SK-N-SH (cell line): ENCODE measurements around the gene TCP11L1. TPM values are rescaled to one million over a fixed set of nuclear protein-coding genes. Genes with fewer than 3 reads are reported as not detected.
A peak's percentile ranks its signal among the peaks of the same experiment; 100 is the strongest.

Experiments
- CTCF ChIA-PET: fragments of 300-600, 350-600 bp; formaldehyde crosslinking; extraction: SDS; loops from one replicate; lab custom pipeline; 2021; lab: Yijun Ruan, JAX
- POLR2A ChIA-PET: fragments of 350-600 bp; sonication (Branson Sonifier 250); formaldehyde crosslinking; extraction: SDS; loops from one replicate; lab custom pipeline; 2020; ENCODE audit warnings: antibody characterized with exemption, inconsistent platforms; lab: Yijun Ruan, JAX
- DNase-seq: peaks from one replicate; pipeline ENCODE4 v3.0.0; 2012
- H2AFZ ChIP-seq: fragments of 200-600 bp; sonication (generic); 2 replicates; pipeline ENCODE4 v1.8.1; 2016; ENCODE audit warnings: antibody characterized with exemption, mild to moderate bottlenecking, low read depth
- H3F3A ChIP-seq: fragments of 200-600 bp; sonication (generic); replicated peaks from 2 replicates; pipeline ENCODE3; 2016; ENCODE audit warnings: antibody characterized with exemption, mild to moderate bottlenecking; ENCODE audit not compliant: insufficient read depth
- H3K27ac ChIP-seq, 2 experiments: fragments of 200-500 bp in 1 of 2; fragments of 200-600 bp in 1 of 2; sonication (Bioruptor generic) in 1 of 2; sonication (generic), shearing (Covaris generic) in 1 of 2; 2 replicates each; pipeline versions ENCODE4 v1.5.1 to v1.6.1; 2014 to 2016; ENCODE audit warnings: low read depth in 2 of 2, inconsistent platforms in 1 of 2, low read length in 1 of 2, mild to moderate bottlenecking in 1 of 2, mixed read lengths in 1 of 2
- H3K27me3 ChIP-seq: fragments of 200-600 bp; sonication (generic), shearing (Covaris generic); 2 replicates; pipeline ENCODE4 v1.6.1; 2016; ENCODE audit warnings: mixed run types; ENCODE audit not compliant: insufficient read depth
- H3K36me3 ChIP-seq, 2 experiments: fragments of 200-500 bp in 1 of 2; fragments of 200-600 bp in 1 of 2; sonication (Bioruptor generic) in 1 of 2; sonication (generic) in 1 of 2; replicated peaks in 1 of 2; 2 replicates each; pipeline versions ENCODE3 to v1.5.1; 2014 to 2016; ENCODE audit warnings: low read length in 1 of 2, mild to moderate bottlenecking in 1 of 2; ENCODE audit not compliant: insufficient read depth in 2 of 2, control insufficient read depth in 1 of 2
- H3K4me1 ChIP-seq, 2 experiments: fragments of 200-500 bp in 1 of 2; fragments of 200-600 bp in 1 of 2; sonication (Bioruptor generic) in 1 of 2; sonication (generic), shearing (Covaris generic) in 1 of 2; 2 replicates each; pipeline versions ENCODE4 v1.5.1 to v1.6.1; 2014 to 2016; ENCODE audit warnings: low read depth in 1 of 2, low read length in 1 of 2, mixed run types in 1 of 2; ENCODE audit not compliant: insufficient read depth in 2 of 2, control insufficient read depth in 1 of 2
- H3K4me2 ChIP-seq: fragments of 200-600 bp; sonication (generic), shearing (Covaris generic); 2 replicates; pipeline ENCODE4 v1.6.1; 2017; ENCODE audit warnings: mixed run types
- H3K4me3 ChIP-seq, 2 experiments: fragments of 200-500 bp in 1 of 2; fragments of 200-600 bp in 1 of 2; sonication (Bioruptor generic) in 1 of 2; sonication (generic), shearing (Covaris generic) in 1 of 2; 2 replicates each; pipeline versions ENCODE4 v1.5.1 to v1.8.1; 2014 to 2016; ENCODE audit warnings: low read depth in 2 of 2, inconsistent platforms in 1 of 2, low read length in 1 of 2, mild to moderate bottlenecking in 1 of 2, mixed read lengths in 1 of 2, moderate library complexity in 1 of 2
- H3K79me2 ChIP-seq: fragments of 200-600 bp; sonication (generic); 2 replicates; pipeline ENCODE4 v1.8.1; 2017; ENCODE audit warnings: mild to moderate bottlenecking; ENCODE audit not compliant: insufficient read depth
- H3K9ac ChIP-seq: fragments of 200-600 bp; sonication (generic); 2 replicates; pipeline ENCODE4 v1.6.1; 2017; ENCODE audit warnings: mixed run types
- H3K9me2 ChIP-seq: fragments of 200-600 bp; sonication (generic); 2 replicates; pipeline ENCODE4 v1.6.1; 2017; ENCODE audit warnings: mixed run types
- H3K9me3 ChIP-seq: fragments of 200-600 bp; sonication (generic); 2 replicates; pipeline ENCODE4 v1.6.1; 2017; ENCODE audit warnings: mixed run types, mild to moderate bottlenecking, moderate library complexity
- H4K20me1 ChIP-seq: fragments of 200-600 bp; sonication (generic); 2 replicates; pipeline ENCODE4 v1.6.1; 2017; ENCODE audit warnings: mild to moderate bottlenecking, mixed run types; ENCODE audit not compliant: insufficient read depth
- CHD2 ChIP-seq: fragments of 150-350 bp; IDR thresholded peaks from 2 replicates; pipeline ENCODE4 v1.6.1; 2018; ENCODE audit warnings: low read length; ENCODE audit not compliant: partially characterized antibody
- ELF1 ChIP-seq: IDR thresholded peaks from 2 replicates; pipeline ENCODE4 v1.4.0; 2012
- FOSL2 ChIP-seq: IDR thresholded peaks from 2 replicates; pipeline ENCODE4 v1.4.0; 2012; ENCODE audit warnings: low read depth, mild to moderate bottlenecking, moderate library complexity, borderline replicate concordance
- RAD21 ChIP-seq: IDR thresholded peaks from 2 replicates; pipeline ENCODE4 v1.6.1; 2012; ENCODE audit warnings: mild to moderate bottlenecking, low read length
- REST ChIP-seq: IDR thresholded peaks from 2 replicates; pipeline ENCODE4 v1.6.1; 2012; ENCODE audit warnings: mild to moderate bottlenecking, low read depth, low read length, moderate library complexity
- SMC3 ChIP-seq: IDR thresholded peaks from 2 replicates; pipeline ENCODE4 v1.6.1; 2012; ENCODE audit warnings: low read depth, low read length, improper control_type of control experiment
- YY1 ChIP-seq: IDR thresholded peaks from 2 replicates; pipeline ENCODE4 v1.4.0; 2012; ENCODE audit warnings: low read depth, mild to moderate bottlenecking
- ZBTB33 ChIP-seq: IDR thresholded peaks from 2 replicates; pipeline ENCODE4 v1.4.0; 2012; ENCODE audit warnings: low read depth, borderline replicate concordance
- WGBS: methylation state at CpG from one replicate; pipeline ENCODE4 v1.1.6; 2017; ENCODE audit warnings: low lambda C conversion rate; 5-methylcytosine and 5-hydroxymethylcytosine counted together
- polyA plus RNA-seq, 3 experiments: library from polyadenylated mRNA; depleted of rRNA; stranded (reverse); fragments of >200 nt; gene quantifications; 2 replicates each; pipeline ENCODE4 v1.2.3, GENCODE V29; 2012
- TF ChIP-seq, protein P1 (sequence below): fragments of 200-600 bp; sonication (generic); IDR thresholded peaks from 2 replicates; pipeline ENCODE4 v1.6.1; 2017; ENCODE audit warnings: antibody characterized with exemption, mild to moderate bottlenecking, moderate library complexity

TCP11L1 gene
- polyA plus RNA-seq, 1 of the 3 experiments (the other 2 are of a cell fraction): 12.7 TPM

GRCh38 chr11:33065445-33066178, 26.2 kb downstream of the TCP11L1 start:
- peak; percentile 74 for DNase-seq
- ChIA-PET CTCF (interaction anchor here (0.5 to 5.1 kb wide), 59 partner anchors 8 to 261 kb away, joined by 3 to 42 read pairs (median 4); partner anchors contain the start of genes DEPDC7 and TCP11L1), POLR2A (interaction anchor here (1.0 kb wide), 1 partner anchor 26 kb away, joined by 3 read pairs; the partner anchor contains the start of gene TCP11L1)

More at GRCh38 chr11:33065445-33066178, 26.2 kb downstream of the TCP11L1 start:
- no peaks in the 10 kb centered on the region for H4K20me1 ChIP-seq
- no peak overlapping the region for H3K27ac ChIP-seq
- H3K79me2 ChIP-seq: no peaks in the 10 kb centered on the region
- peaks cover 23 to 38% of the 10 kb centered on the region in 2 experiments for H3K36me3 ChIP-seq
- H3K9me3 ChIP-seq: no peaks in the 10 kb centered on the region
- H2AFZ ChIP-seq: no peak overlapping the region
- 68% methylated on average over 21 of the region's 22 CpGs for WGBS
- no peak overlapping the region for H3K4me2 ChIP-seq
- peaks cover 9 to 37% of the 10 kb centered on the region in 2 experiments; a peak in 3 of 4 replicates for H3K4me1 ChIP-seq
- peaks cover 14% of the 10 kb centered on the region for H3F3A ChIP-seq
- no peaks in the 10 kb centered on the region for H3K27me3 ChIP-seq
- H3K9ac ChIP-seq: no peak overlapping the region
- no peak overlapping the region; a peak in 1 of 4 replicates for H3K4me3 ChIP-seq
- TF ChIP-seq, protein P1, sequence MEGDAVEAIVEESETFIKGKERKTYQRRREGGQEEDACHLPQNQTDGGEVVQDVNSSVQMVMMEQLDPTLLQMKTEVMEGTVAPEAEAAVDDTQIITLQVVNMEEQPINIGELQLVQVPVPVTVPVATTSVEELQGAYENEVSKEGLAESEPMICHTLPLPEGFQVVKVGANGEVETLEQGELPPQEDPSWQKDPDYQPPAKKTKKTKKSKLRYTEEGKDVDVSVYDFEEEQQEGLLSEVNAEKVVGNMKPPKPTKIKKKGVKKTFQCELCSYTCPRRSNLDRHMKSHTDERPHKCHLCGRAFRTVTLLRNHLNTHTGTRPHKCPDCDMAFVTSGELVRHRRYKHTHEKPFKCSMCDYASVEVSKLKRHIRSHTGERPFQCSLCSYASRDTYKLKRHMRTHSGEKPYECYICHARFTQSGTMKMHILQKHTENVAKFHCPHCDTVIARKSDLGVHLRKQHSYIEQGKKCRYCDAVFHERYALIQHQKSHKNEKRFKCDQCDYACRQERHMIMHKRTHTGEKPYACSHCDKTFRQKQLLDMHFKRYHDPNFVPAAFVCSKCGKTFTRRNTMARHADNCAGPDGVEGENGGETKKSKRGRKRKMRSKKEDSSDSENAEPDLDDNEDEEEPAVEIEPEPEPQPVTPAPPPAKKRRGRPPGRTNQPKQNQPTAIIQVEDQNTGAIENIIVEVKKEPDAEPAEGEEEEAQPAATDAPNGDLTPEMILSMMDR: peak; percentile 93
- TF ChIP-seq ELF1 (no peak), YY1 (no peak), REST (no peak), CHD2 (peak; percentile 49), SMC3 (peak; percentile 98), RAD21 (peak; percentile 95), ZBTB33 (no peak), FOSL2 (no peak)
- H3K9me2 ChIP-seq: no peaks in the 10 kb centered on the region
